ENCODE results near the gene SCCPDH. TPM values are rescaled to one million over a fixed set of nuclear protein-coding genes. Genes with fewer than 3 reads are reported as not detected.
A peak's percentile ranks its signal among the peaks of the same experiment; 100 is the strongest.

Gene SCCPDH
- total and polyA plus RNA-seq, 2 of the 13 experiments (the other 11 are each of a cell fraction or from before 2014, with no cell fraction given): 36.7 to 62.3 TPM

GRCh38 chr1:246709196-246709595 is 15.0 kb upstream of the SCCPDH start (continued):
- TF ChIP-seq ZBTB43 (CRISPR knock-in tag; conservative IDR thresholded peaks at IDR 0.05) (no peak), ZNF143 (CRISPR knock-in tag; IDR thresholded peaks at IDR 0.05) (no peak), ZBTB38 (CRISPR knock-in tag; IDR thresholded peaks at IDR 0.05) (peak; percentile 28; the same call in 1 of the 2 replicates), RBFOX2 (IDR thresholded peaks at IDR 0.05; ENCODE audit: low read depth, low read length) (no peak), ZBED4 (CRISPR knock-in tag; IDR thresholded peaks at IDR 0.05; ENCODE audit: borderline replicate concordance) (no peak), MATR3 (CRISPR knock-in tag; IDR thresholded peaks at IDR 0.05) (no peak), RBM39 (IDR thresholded peaks at IDR 0.05; ENCODE audit: low read depth, low read length, poor library complexity, severe bottlenecking) (no peak), ZMYM3 (CRISPR knock-in tag; IDR thresholded peaks at IDR 0.05) (peak; percentile 44), MYNN (CRISPR knock-in tag; IDR thresholded peaks at IDR 0.05; ENCODE audit: low read depth) (no peak), FOXA1 (IDR thresholded peaks at IDR 0.05) (no peak), FOXA1 (CRISPR knock-in tag; IDR thresholded peaks at IDR 0.05) (no peak), ZNF407 (CRISPR knock-in tag; IDR thresholded peaks at IDR 0.05; ENCODE audit: not compliant biosample characterization) (no peak), ZNF878 (CRISPR knock-in tag; IDR thresholded peaks at IDR 0.05) (no peak), ZNF800 (CRISPR knock-in tag; IDR thresholded peaks at IDR 0.05) (no peak), PRPF4 (IDR thresholded peaks at IDR 0.05; ENCODE audit: low read depth, low read length, poor library complexity, severe bottlenecking) (no peak)

All from HepG2 (cell line).